ENCODE measurements around the gene PPP2R5B.
A peak's percentile ranks its signal among the peaks of the same experiment; 100 is the strongest.

Gene PPP2R5B

GRCh38 chr11:64967375-64967774 lies 42.9 kb downstream of the PPP2R5B start:
- H3K36me3 ChIP-seq (ENCODE audit: low read depth), result no peaks in the 10 kb centered on the region
- no peak overlapping the region for H3K27ac ChIP-seq (ENCODE audit: poor library complexity, severe bottlenecking)
- no peaks in the 10 kb centered on the region for H3K27me3 ChIP-seq (ENCODE audit: insufficient read depth, poor library complexity, severe bottlenecking)
- TF ChIP-seq CTCF (IDR thresholded peaks at IDR 0.05; ENCODE audit: poor library complexity, severe bottlenecking), result no peak
- no peak for DNase-seq (ENCODE audit: low spot score)
- peaks cover 21% of the 10 kb centered on the region for H3K4me1 ChIP-seq (ENCODE audit: insufficient read depth, poor library complexity, severe bottlenecking)
- H3K4me3 ChIP-seq (ENCODE audit: severe bottlenecking), result no peak overlapping the region
- ATAC-seq (ENCODE audit: low read depth), result no peak
- H3K9me3 ChIP-seq (ENCODE audit: severe bottlenecking), result no peaks in the 10 kb centered on the region

GRCh38 chr11:64969209-64969608 lies 44.7 kb downstream of the PPP2R5B start:
- Histone ChIP-seq H3K9me3 (ENCODE audit: severe bottlenecking) (no peaks in the 10 kb centered on the region), H3K36me3 (ENCODE audit: low read depth) (no peaks in the 10 kb centered on the region), H3K4me3 (ENCODE audit: severe bottlenecking) (no peak overlapping the region), H3K4me1 (ENCODE audit: insufficient read depth, poor library complexity, severe bottlenecking) (peaks cover 21% of the 10 kb centered on the region), H3K27me3 (ENCODE audit: insufficient read depth, poor library complexity, severe bottlenecking) (no peaks in the 10 kb centered on the region), H3K27ac (ENCODE audit: poor library complexity, severe bottlenecking) (peak overlapping the region; percentile 90)
- DNase-seq (ENCODE audit: low spot score) (no peak), ATAC-seq (ENCODE audit: low read depth) (peak; percentile 81)
- no peak for TF ChIP-seq CTCF (IDR thresholded peaks at IDR 0.05; ENCODE audit: poor library complexity, severe bottlenecking)

GRCh38 chr11:64970731-64971151 lies 46.3 kb downstream of the PPP2R5B start:
- Histone ChIP-seq H3K4me1 (ENCODE audit: insufficient read depth, poor library complexity, severe bottlenecking) (peaks cover 21% of the 10 kb centered on the region), H3K36me3 (ENCODE audit: low read depth) (no peaks in the 10 kb centered on the region), H3K9me3 (ENCODE audit: severe bottlenecking) (no peaks in the 10 kb centered on the region), H3K27me3 (ENCODE audit: insufficient read depth, poor library complexity, severe bottlenecking) (no peaks in the 10 kb centered on the region), H3K4me3 (ENCODE audit: severe bottlenecking) (no peak overlapping the region), H3K27ac (ENCODE audit: poor library complexity, severe bottlenecking) (peak overlapping the region; percentile 90)
- peak; percentile 68 for DNase-seq (ENCODE audit: low spot score)
- TF ChIP-seq CTCF (IDR thresholded peaks at IDR 0.05; ENCODE audit: poor library complexity, severe bottlenecking), result no peak
- peak; percentile 87 for ATAC-seq (ENCODE audit: low read depth)

- DNase-seq (ENCODE audit: low spot score) (no peak), ATAC-seq (ENCODE audit: low read depth) (no peak)
- Histone ChIP-seq H3K4me1 (ENCODE audit: insufficient read depth, poor library complexity, severe bottlenecking) (peaks cover 21% of the 10 kb centered on the region), H3K36me3 (ENCODE audit: low read depth) (no peaks in the 10 kb centered on the region), H3K27me3 (ENCODE audit: insufficient read depth, poor library complexity, severe bottlenecking) (no peaks in the 10 kb centered on the region), H3K27ac (ENCODE audit: poor library complexity, severe bottlenecking) (peak within 1 kb of the TSS; percentile 90), H3K4me3 (ENCODE audit: severe bottlenecking) (peak within 1 kb of the TSS; percentile 13), H3K9me3 (ENCODE audit: severe bottlenecking) (no peaks in the 10 kb centered on the region)
- no peak for TF ChIP-seq CTCF (IDR thresholded peaks at IDR 0.05; ENCODE audit: poor library complexity, severe bottlenecking)
These were observed 47.1 kb downstream of the PPP2R5B start, which contains the start of gene MAJIN for GRCh38 chr11:64971421-64972233. MAJIN (minus strand) TSS chr11:64972108; CDS start chr11:64959405, 12,703 bp downstream.

GRCh38 chr11:64974124-64974523 lies 49.6 kb downstream of the PPP2R5B start:
- no peak for TF ChIP-seq CTCF (IDR thresholded peaks at IDR 0.05; ENCODE audit: poor library complexity, severe bottlenecking)
- Histone ChIP-seq H3K36me3 (ENCODE audit: low read depth) (no peaks in the 10 kb centered on the region), H3K4me3 (ENCODE audit: severe bottlenecking) (no peak overlapping the region), H3K4me1 (ENCODE audit: insufficient read depth, poor library complexity, severe bottlenecking) (peaks cover 16% of the 10 kb centered on the region), H3K9me3 (ENCODE audit: severe bottlenecking) (no peaks in the 10 kb centered on the region), H3K27ac (ENCODE audit: poor library complexity, severe bottlenecking) (no peak overlapping the region), H3K27me3 (ENCODE audit: insufficient read depth, poor library complexity, severe bottlenecking) (no peaks in the 10 kb centered on the region)
- no peak for DNase-seq (ENCODE audit: low spot score)
- no peak for ATAC-seq (ENCODE audit: low read depth)
